HepG2 (cell line): ENCODE results near the gene DCP1B. TPM values are rescaled to one million over a fixed set of nuclear protein-coding genes. Genes with fewer than 3 reads are reported as not detected.

Experiments used
- ATAC-seq: fragments of 200-7000 bp; cut with Tn5 transposase; 3 replicates; pipeline ENCODE4 v1.9.1; 2020; ENCODE audit warnings: mild to moderate bottlenecking, moderate library complexity
- BruUV-seq: library from RNA; stranded (reverse); fragments of 400-500 nt; replicated peaks from 2 replicates; lab custom pipeline; 2021; lab: Mats Ljungman, UMichigan
- CTCF ChIA-PET: fragments of 300-600 bp; formaldehyde crosslinking; extraction: SDS; loops from one replicate; lab custom pipeline; 2021; ENCODE audit warnings: low total read pairs, inconsistent platforms, low intra/inter-chr PET ratio; lab: Yijun Ruan, JAX
- POLR2A ChIA-PET: fragments of 350-600 bp; sonication (Branson Sonifier 250); formaldehyde crosslinking; loops from one replicate; lab custom pipeline; 2020; ENCODE audit warnings: antibody characterized with exemption, inconsistent platforms; lab: Yijun Ruan, JAX
- DNase-seq: peaks from one replicate; pipeline ENCODE4 v3.0.0-alpha.2; 2015; ENCODE audit warnings: low spot score
- FAIRE-seq: peaks from 3 replicates; lab custom pipeline; 2011; peaks lifted over from hg19 to GRCh38; lab: Jason Lieb, UNC
- H2AFZ ChIP-seq: one replicate; pipeline ENCODE4 v1.6.1; 2011; ENCODE audit warnings: low read length, inconsistent platforms
- H3K27ac ChIP-seq: fragments of 300-600 bp; 3 replicates; pipeline ENCODE4 v1.8.0; 2011; ENCODE audit warnings: mixed run types, mild to moderate bottlenecking, mixed read lengths, low read length, inconsistent platforms; ENCODE audit not compliant: insufficient read depth; ENCODE audit errors: extremely low read length
- H3K27me3 ChIP-seq, 2 experiments: fragments of 200-600 bp in 1 of 2; 2 replicates in 1 of 2; 3 replicates in 1 of 2; pipeline versions ENCODE4 v1.6.0 to v1.8.0; 2011; ENCODE audit warnings: low read length in 2 of 2, mild to moderate bottlenecking in 2 of 2, moderate library complexity in 2 of 2, inconsistent platforms in 1 of 2; ENCODE audit not compliant: insufficient read depth in 2 of 2, control insufficient read depth in 1 of 2
- H3K36me3 ChIP-seq, 2 experiments: fragments of 200-600 bp in 1 of 2; replicated peaks in 1 of 2; 2 replicates in 1 of 2; 3 replicates in 1 of 2; pipeline versions ENCODE4 v1.5.1 to v1.8.0; 2011; ENCODE audit warnings: low read length in 2 of 2, inconsistent platforms in 1 of 2; ENCODE audit not compliant: insufficient read depth in 2 of 2, control insufficient read depth in 1 of 2
- H3K4me1 ChIP-seq: 2 replicates; pipeline ENCODE4 v1.5.1; 2012; ENCODE audit warnings: low read length, inconsistent platforms; ENCODE audit not compliant: insufficient read depth
- H3K4me2 ChIP-seq: 2 replicates; pipeline ENCODE4 v1.6.0; 2011; ENCODE audit warnings: low read depth, low read length, inconsistent platforms
- H3K4me3 ChIP-seq, 3 experiments: fragments of 200-600 bp in 1 of 3; sonication (generic), shearing (Covaris generic) in 1 of 3; replicated peaks in 1 of 3; 2 replicates each; pipeline ENCODE4 v1.5.1; 2011 to 2016; ENCODE audit warnings: low read length in 3 of 3, inconsistent platforms in 2 of 3, low read depth in 2 of 3, mild to moderate bottlenecking in 2 of 3, control low read depth in 1 of 3, mixed read lengths in 1 of 3; ENCODE audit not compliant: insufficient read depth in 1 of 3
- H3K79me2 ChIP-seq: one replicate; pipeline ENCODE4 v1.6.1; 2011; ENCODE audit warnings: low read length, inconsistent platforms; ENCODE audit not compliant: insufficient read depth
- H3K9ac ChIP-seq: 2 replicates; pipeline ENCODE4 v1.6.0; 2011; ENCODE audit warnings: mild to moderate bottlenecking, low read depth, low read length, inconsistent platforms; ENCODE audit not compliant: insufficient read depth
- H3K9me3 ChIP-seq: 2 replicates; pipeline ENCODE4 v1.5.1; 2012; ENCODE audit warnings: mild to moderate bottlenecking, low read length
- H4K20me1 ChIP-seq: 2 replicates; pipeline ENCODE4 v1.6.0; 2011; ENCODE audit warnings: inconsistent platforms, mild to moderate bottlenecking, low read length, moderate library complexity; ENCODE audit not compliant: insufficient read depth
- CHD4 ChIP-seq: fragments of 200-600 bp; sonication (generic); IDR thresholded peaks from 2 replicates; pipeline ENCODE4 v1.7.0; 2017; ENCODE audit warnings: mild to moderate bottlenecking, low read length, borderline replicate concordance
- EZH2 ChIP-seq: conservative IDR thresholded peaks from 2 replicates; pipeline ENCODE4 v1.6.1; 2012; ENCODE audit warnings: mild to moderate bottlenecking, low read depth, low read length, moderate library complexity
- MEIS2 ChIP-seq: sonication (generic); formaldehyde crosslinking; IDR thresholded peaks from 2 replicates; pipeline ENCODE4 v1.9.0; 2021; ENCODE audit warnings: mild to moderate bottlenecking, missing genetic modification reagents
- MTA1 ChIP-seq: sonication (generic); formaldehyde crosslinking; IDR thresholded peaks from 2 replicates; pipeline ENCODE4 v1.4.0; 2020; ENCODE audit warnings: missing genetic modification reagents, mild to moderate bottlenecking, borderline replicate concordance
- MTA3 ChIP-seq: sonication (generic); formaldehyde crosslinking; IDR thresholded peaks from 2 replicates; pipeline ENCODE4 v1.4.0; 2020; ENCODE audit warnings: missing genetic modification reagents
- SYNCRIP ChIP-seq: fragments of 200-400 bp; formaldehyde crosslinking; IDR thresholded peaks from 2 replicates; pipeline ENCODE4 v1.6.1; 2018; ENCODE audit warnings: mild to moderate bottlenecking, low read depth, low read length; ENCODE audit not compliant: insufficient read depth
- ZNF451 ChIP-seq: sonication (generic); formaldehyde crosslinking; IDR thresholded peaks from 2 replicates; pipeline ENCODE4 v1.5.0; 2020; ENCODE audit warnings: mild to moderate bottlenecking, missing genetic modification reagents
- ZNF660 ChIP-seq: sonication (generic); formaldehyde crosslinking; IDR thresholded peaks from 2 replicates; pipeline ENCODE4 v1.5.1; 2020; ENCODE audit warnings: mild to moderate bottlenecking, low read depth, missing genetic modification reagents, borderline replicate concordance
- ZNF773 ChIP-seq: sonication (generic); formaldehyde crosslinking; IDR thresholded peaks from 2 replicates; pipeline ENCODE4 v1.4.0; 2020; ENCODE audit warnings: missing genetic modification reagents, borderline replicate concordance
- ZNF879 ChIP-seq: sonication (generic); formaldehyde crosslinking; IDR thresholded peaks from 2 replicates; pipeline ENCODE4 v1.8.1; 2023; ENCODE audit warnings: missing genetic modification reagents
- ZSCAN12 ChIP-seq: sonication (generic); formaldehyde crosslinking; IDR thresholded peaks from 2 replicates; pipeline ENCODE4 v1.9.0; 2021; ENCODE audit warnings: mild to moderate bottlenecking, missing genetic modification reagents
- WGBS: methylation state at CpG from one replicate; pipeline ENCODE4 v1.1.6; 2017; ENCODE audit warnings: low lambda C conversion rate; 5-methylcytosine and 5-hydroxymethylcytosine counted together
- in situ Hi-C: cut with HindIII; loops from 2 replicates; pipeline ENCODE4 v1.10.0; 2017; ENCODE audit warnings: low pct_unique_long_range_greater_than_20kb; ENCODE audit not compliant: extremely low pct_ligation_motif_present
- intact Hi-C: fragments of 100-400 bp; cut with micrococcal nuclease; formaldehyde crosslinking; loops from one replicate; pipeline ENCODE4 v1.10.0; 2022; ENCODE audit not compliant: unreplicated experiment
- polyA plus RNA-seq, 8 experiments: library from polyadenylated mRNA; depleted of rRNA in 3 of 8; stranded (reverse) in 7 of 8; unstranded in 1 of 8; fragments of >200 nt; fragmentation: Illumina TruSeq in 4 of 8; extraction: Trizol in 4 of 8; gene quantifications; 2 replicates each; pipeline versions ENCODE4 v1.2.1 to v1.2.3, GENCODE V29; 2011 to 2016; ENCODE audit warnings: low read depth in 4 of 8, missing spikeins in 1 of 8, mixed read lengths in 1 of 8; ENCODE audit not compliant: insufficient read depth in 1 of 8
- total RNA-seq, 5 experiments: library from RNA; depleted of rRNA; stranded (reverse); fragments of >200 nt; fragmentation: Illumina TruSeq; extraction: Trizol; gene quantifications; 2 replicates each; pipeline ENCODE4 v1.2.3, GENCODE V29; 2016; ENCODE audit warnings: low read depth in 1 of 5
- TF ChIP-seq, protein P1 (sequence below): sonication (generic); formaldehyde crosslinking; IDR thresholded peaks from 2 replicates; pipeline ENCODE4 v1.8.0; 2022; ENCODE audit warnings: mild to moderate bottlenecking, missing genetic modification reagents, moderate library complexity
- TF ChIP-seq, protein P2 (sequence below), 2 experiments: sonication (generic) in 1 of 2; formaldehyde crosslinking in 1 of 2; IDR thresholded peaks; 2 replicates each; pipeline versions ENCODE4 v1.4.0 to v1.6.1; 2016 to 2020; ENCODE audit warnings: borderline replicate concordance in 1 of 2, low read depth in 1 of 2, mild to moderate bottlenecking in 1 of 2, missing genetic modification reagents in 1 of 2
- TF ChIP-seq, protein P3 (sequence below): sonication (generic); formaldehyde crosslinking; IDR thresholded peaks from 2 replicates; pipeline ENCODE4 v1.5.0; 2020; ENCODE audit warnings: mild to moderate bottlenecking, missing genetic modification reagents, borderline replicate concordance

The DCP1B gene
- total and polyA plus RNA-seq, 2 of the 13 experiments (the other 11 are each of a cell fraction or from before 2014, with no cell fraction given): 11.4 to 27.2 TPM

DNA sequence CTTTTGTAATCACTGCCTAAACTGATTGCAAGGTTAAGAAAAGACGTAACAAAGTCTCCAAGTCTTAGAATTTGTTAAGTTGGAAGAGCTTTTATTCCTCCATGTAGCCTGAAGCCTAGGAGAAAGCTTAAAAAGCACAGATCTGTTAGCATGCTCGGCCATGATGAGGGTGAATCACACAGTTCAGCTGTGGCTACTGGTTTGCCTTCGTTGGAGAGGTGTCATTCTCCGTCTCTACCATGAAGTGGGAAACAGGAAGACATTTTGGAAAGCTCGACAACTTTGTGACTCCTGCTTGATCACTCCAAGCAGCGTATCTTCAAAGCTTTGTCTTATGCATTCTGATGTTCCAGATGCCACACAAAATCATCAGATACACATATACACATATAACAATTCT, 27.1 kb downstream of the DCP1B start (continued):
- no peak for TF ChIP-seq ZNF879 (CRISPR knock-in tag)
- no peak for TF ChIP-seq ZNF660 (CRISPR knock-in tag)
- TF ChIP-seq SYNCRIP: no peak

DNA sequence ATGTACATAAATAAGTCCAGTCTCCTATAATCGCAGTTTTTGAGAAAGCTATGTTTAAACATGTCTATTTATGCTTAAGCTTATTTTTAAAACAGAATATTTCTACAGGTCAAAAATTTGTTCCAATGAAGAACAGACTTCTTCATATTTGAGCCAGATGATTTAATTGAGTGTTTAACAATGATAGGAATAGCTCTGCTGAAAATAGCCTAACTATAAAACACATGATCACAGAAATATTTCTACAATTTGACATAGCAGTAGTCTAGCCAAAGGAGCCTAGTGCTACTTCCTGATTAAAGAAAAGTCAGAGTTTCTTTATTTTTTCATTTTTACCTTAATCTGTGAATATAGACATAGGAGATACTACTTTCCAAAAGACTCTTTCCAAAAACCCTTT, 29.4 kb downstream of the DCP1B start:
- no peak overlapping the region for H2AFZ ChIP-seq
- no peak overlapping the region for H3K4me2 ChIP-seq
- no peak overlapping the region for H3K4me3 ChIP-seq
- no peaks in the 10 kb centered on the region for H3K9me3 ChIP-seq
- H3K4me1 ChIP-seq: peaks cover 6% of the 10 kb centered on the region; the same call in 1 of the 2 replicates
- no peaks in the 10 kb centered on the region for H3K79me2 ChIP-seq
- H3K9ac ChIP-seq: no peak overlapping the region
- H4K20me1 ChIP-seq: no peaks in the 10 kb centered on the region; the same call in 1 of the 2 replicates
- ATAC-seq: no peak
- TF ChIP-seq, protein P1, sequence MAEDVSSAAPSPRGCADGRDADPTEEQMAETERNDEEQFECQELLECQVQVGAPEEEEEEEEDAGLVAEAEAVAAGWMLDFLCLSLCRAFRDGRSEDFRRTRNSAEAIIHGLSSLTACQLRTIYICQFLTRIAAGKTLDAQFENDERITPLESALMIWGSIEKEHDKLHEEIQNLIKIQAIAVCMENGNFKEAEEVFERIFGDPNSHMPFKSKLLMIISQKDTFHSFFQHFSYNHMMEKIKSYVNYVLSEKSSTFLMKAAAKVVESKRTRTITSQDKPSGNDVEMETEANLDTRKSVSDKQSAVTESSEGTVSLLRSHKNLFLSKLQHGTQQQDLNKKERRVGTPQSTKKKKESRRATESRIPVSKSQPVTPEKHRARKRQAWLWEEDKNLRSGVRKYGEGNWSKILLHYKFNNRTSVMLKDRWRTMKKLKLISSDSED (CRISPR knock-in tag): no peak
- TF ChIP-seq ZNF773 (CRISPR knock-in tag) (no peak), MTA1 (no peak), ZSCAN12 (CRISPR knock-in tag) (no peak), CHD4 (no peak), MEIS2 (CRISPR knock-in tag) (no peak), MTA3 (CRISPR knock-in tag) (no peak), ZNF451 (CRISPR knock-in tag) (no peak), EZH2 (no peak)
- TF ChIP-seq, protein P2, sequence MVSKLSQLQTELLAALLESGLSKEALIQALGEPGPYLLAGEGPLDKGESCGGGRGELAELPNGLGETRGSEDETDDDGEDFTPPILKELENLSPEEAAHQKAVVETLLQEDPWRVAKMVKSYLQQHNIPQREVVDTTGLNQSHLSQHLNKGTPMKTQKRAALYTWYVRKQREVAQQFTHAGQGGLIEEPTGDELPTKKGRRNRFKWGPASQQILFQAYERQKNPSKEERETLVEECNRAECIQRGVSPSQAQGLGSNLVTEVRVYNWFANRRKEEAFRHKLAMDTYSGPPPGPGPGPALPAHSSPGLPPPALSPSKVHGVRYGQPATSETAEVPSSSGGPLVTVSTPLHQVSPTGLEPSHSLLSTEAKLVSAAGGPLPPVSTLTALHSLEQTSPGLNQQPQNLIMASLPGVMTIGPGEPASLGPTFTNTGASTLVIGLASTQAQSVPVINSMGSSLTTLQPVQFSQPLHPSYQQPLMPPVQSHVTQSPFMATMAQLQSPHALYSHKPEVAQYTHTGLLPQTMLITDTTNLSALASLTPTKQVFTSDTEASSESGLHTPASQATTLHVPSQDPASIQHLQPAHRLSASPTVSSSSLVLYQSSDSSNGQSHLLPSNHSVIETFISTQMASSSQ (IDR thresholded peaks at IDR 0.05; ENCODE audit: low read depth): no peak
- TF ChIP-seq, protein P2 (CRISPR knock-in tag; IDR thresholded peaks at IDR 0.05; ENCODE audit: borderline replicate concordance): no peak
- TF ChIP-seq, protein P3, sequence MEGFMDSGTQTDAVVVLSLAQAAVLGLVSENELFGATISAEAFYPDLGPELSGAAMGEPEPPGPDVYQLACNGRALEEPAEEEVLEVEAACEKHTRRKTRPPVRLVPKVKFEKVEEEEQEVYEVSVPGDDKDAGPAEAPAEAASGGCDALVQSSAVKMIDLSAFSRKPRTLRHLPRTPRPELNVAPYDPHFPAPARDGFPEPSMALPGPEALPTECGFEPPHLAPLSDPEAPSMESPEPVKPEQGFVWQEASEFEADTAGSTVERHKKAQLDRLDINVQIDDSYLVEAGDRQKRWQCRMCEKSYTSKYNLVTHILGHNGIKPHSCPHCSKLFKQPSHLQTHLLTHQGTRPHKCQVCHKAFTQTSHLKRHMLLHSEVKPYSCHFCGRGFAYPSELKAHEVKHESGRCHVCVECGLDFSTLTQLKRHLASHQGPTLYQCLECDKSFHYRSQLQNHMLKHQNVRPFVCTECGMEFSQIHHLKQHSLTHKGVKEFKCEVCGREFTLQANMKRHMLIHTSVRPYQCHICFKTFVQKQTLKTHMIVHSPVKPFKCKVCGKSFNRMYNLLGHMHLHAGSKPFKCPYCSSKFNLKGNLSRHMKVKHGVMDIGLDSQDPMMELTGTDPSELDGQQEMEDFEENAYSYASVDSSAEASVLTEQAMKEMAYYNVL (CRISPR knock-in tag): no peak
- H3K36me3 ChIP-seq: no peaks in the 10 kb centered on the region
- BruUV-seq: no TSS peak
- H3K27me3 ChIP-seq: no peaks in the 10 kb centered on the region
- H3K27ac ChIP-seq: no peak overlapping the region
- CTCF ChIA-PET: no interaction called here
- POLR2A ChIA-PET: no interaction called here
- no peak for FAIRE-seq
- intact Hi-C loops (no loop called here), in situ Hi-C loops (no loop called here)
- no peak for DNase-seq
- 93% methylated on average over 1 of the region's 1 CpG for WGBS
